H54 (cell line): ENCODE data around the gene GALNT10.

ENCODE experiments used
- DNase-seq: peaks from one replicate; pipeline ENCODE4 v3.0.0; 2011; ENCODE audit warnings: low spot score, mixed read lengths; ENCODE audit not compliant: insufficient read length
- FAIRE-seq: peaks from 3 replicates; lab custom pipeline; 2011; peaks lifted over from hg19 to GRCh38; lab: Jason Lieb, UNC
- POLR2A ChIP-seq: IDR thresholded peaks from 2 replicates; pipeline ENCODE4 v1.6.1; 2011; ENCODE audit warnings: low read depth, mild to moderate bottlenecking, low read length

The GALNT10 gene

GRCh38 chr5:154409230-154409840 is 218.8 kb downstream of the GALNT10 start:
- DNase-seq: no peak
- TF ChIP-seq POLR2A: no peak
- FAIRE-seq: no peak

- FAIRE-seq (no peak), DNase-seq (no peak)
- no peak for TF ChIP-seq POLR2A
These were observed 219.5 kb downstream of the GALNT10 start for GRCh38 chr5:154410008-154410407.

GRCh38 chr5:154410786-154411185 is 220.3 kb downstream of the GALNT10 start:
- FAIRE-seq (no peak), DNase-seq (no peak)
- no peak for TF ChIP-seq POLR2A

GRCh38 chr5:154411338-154411737 is 220.8 kb downstream of the GALNT10 start:
- FAIRE-seq (no peak), DNase-seq (no peak)
- TF ChIP-seq POLR2A: no peak

GRCh38 chr5:154412316-154412715 is 221.8 kb downstream of the GALNT10 start:
- DNase-seq (no peak), FAIRE-seq (no peak)
- TF ChIP-seq POLR2A: no peak

- DNase-seq: no peak
- TF ChIP-seq POLR2A: no peak
- FAIRE-seq: no peak
These were observed 222.4 kb downstream of the GALNT10 start for GRCh38 chr5:154412925-154413324.

GRCh38 chr5:154415114-154415513 is 224.6 kb downstream of the GALNT10 start:
- TF ChIP-seq POLR2A: no peak
- DNase-seq (no peak), FAIRE-seq (no peak)

- no peak for TF ChIP-seq POLR2A
- FAIRE-seq (no peak), DNase-seq (no peak)
These were observed 227.8 kb downstream of the GALNT10 start for GRCh38 chr5:154418344-154418820.

- FAIRE-seq (no peak), DNase-seq (no peak)
- TF ChIP-seq POLR2A: no peak
These were observed 228.7 kb downstream of the GALNT10 start for GRCh38 chr5:154419236-154419635.

GRCh38 chr5:154421868-154422267 is 231.3 kb downstream of the GALNT10 start:
- TF ChIP-seq POLR2A: no peak
- DNase-seq (no peak), FAIRE-seq (no peak)

GRCh38 chr5:154422298-154422697 is 231.8 kb downstream of the GALNT10 start:
- TF ChIP-seq POLR2A: no peak
- DNase-seq (no peak), FAIRE-seq (no peak)

GRCh38 chr5:154428208-154428607 is 237.7 kb downstream of the GALNT10 start:
- FAIRE-seq: no peak
- DNase-seq: no peak
- no peak for TF ChIP-seq POLR2A

- TF ChIP-seq POLR2A: no peak
- no peak for DNase-seq
- no peak for FAIRE-seq
These were observed 238.8 kb downstream of the GALNT10 start for GRCh38 chr5:154429341-154429740.

- TF ChIP-seq POLR2A: no peak
- no peak for FAIRE-seq
- DNase-seq: no peak
These were observed 239.9 kb downstream of the GALNT10 start for GRCh38 chr5:154430466-154430865.

GRCh38 chr5:154430961-154431630 is 240.6 kb downstream of the GALNT10 start:
- DNase-seq (no peak), FAIRE-seq (no peak)
- TF ChIP-seq POLR2A: no peak
